ENCODE measurements around the gene MUC5B. TPM values are rescaled to one million over a fixed set of nuclear protein-coding genes. Genes with fewer than 3 reads are reported as not detected.

MUC5B gene
- total RNA-seq, 1 donor from 2014 or later = not detected

DNA sequence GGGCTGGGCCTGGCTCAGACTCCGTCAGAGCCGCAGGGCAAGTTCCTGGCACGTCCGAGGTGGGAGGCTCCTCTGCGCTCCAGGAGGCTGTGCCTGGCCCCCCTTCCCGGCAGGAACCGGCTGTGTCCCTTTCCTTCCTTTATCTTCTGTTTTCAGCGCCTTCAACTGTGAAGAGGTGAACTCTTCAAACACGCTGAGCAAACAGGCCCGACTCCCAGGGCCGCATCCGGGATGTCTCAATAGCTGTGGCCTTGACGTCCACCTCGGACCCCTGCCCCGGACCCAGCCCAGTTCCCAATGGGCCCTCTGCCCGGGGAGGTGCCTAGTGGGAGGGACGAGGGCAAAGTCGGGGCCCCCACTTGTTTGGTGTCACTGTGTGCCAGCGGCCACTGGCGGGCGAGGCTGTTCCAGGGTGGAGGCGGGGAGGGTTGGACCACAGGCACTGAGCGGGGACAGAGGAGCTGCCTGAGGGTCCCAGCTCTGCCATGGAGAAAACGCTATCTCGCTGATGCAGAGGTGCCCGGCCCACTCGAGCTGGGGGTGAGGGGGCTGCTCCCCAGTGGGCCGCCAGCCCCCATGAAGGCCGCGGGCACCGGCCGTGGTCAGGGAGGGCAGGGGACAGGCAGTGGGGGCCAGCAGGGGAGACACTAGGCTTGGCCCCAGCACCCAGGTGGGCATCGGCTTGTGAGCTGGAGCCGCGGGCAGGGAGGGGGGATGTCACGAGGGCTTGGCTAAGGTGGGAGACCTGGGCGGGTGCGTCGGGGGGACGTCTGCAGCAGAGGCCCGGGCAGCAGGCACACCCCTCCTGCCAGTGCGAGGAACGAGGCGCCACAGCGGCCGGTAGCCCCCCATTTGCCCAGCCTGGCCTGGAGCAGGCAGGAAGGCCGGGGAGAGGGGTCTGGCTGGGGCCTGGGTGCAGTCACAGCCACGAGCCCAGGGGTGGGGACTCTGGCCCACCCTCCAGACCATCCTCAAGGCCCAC is 2.7 kb upstream of the MUC5B start:
- no peaks in the 10 kb centered on the region for H4K20me1 ChIP-seq (ENCODE audit: insufficient read depth, low read length)
- H3K4me1 ChIP-seq (ENCODE audit: insufficient read depth, low read length) = no peaks in the 10 kb centered on the region
- H3K9ac ChIP-seq (ENCODE audit: low read length) = no peak overlapping the region
- DNase-seq (ENCODE audit: low read depth) = no peak
- no peaks in the 10 kb centered on the region for H3K9me3 ChIP-seq (ENCODE audit: insufficient read depth, low read depth, low read length)
- Mint-ChIP-seq H3K4me3 (ENCODE audit: unreplicated experiment) (no peak overlapping the region), H3K36me3 (ENCODE audit: low read depth, unreplicated experiment) (no peaks in the 10 kb centered on the region), H3K4me1 (ENCODE audit: low read depth, unreplicated experiment) (no peaks in the 10 kb centered on the region), H3K27ac (ENCODE audit: unreplicated experiment) (no peak overlapping the region), H3K27me3 (ENCODE audit: low read depth, unreplicated experiment) (peaks cover 28% of the 10 kb centered on the region), H3K9me3 (ENCODE audit: unreplicated experiment) (peaks cover 3% of the 10 kb centered on the region)
- H3K27me3 ChIP-seq (ENCODE audit: insufficient read depth, low read length) = no peaks in the 10 kb centered on the region
- H3K4me2 ChIP-seq (ENCODE audit: low read length) = no peak overlapping the region
- TF ChIP-seq, protein P1, sequence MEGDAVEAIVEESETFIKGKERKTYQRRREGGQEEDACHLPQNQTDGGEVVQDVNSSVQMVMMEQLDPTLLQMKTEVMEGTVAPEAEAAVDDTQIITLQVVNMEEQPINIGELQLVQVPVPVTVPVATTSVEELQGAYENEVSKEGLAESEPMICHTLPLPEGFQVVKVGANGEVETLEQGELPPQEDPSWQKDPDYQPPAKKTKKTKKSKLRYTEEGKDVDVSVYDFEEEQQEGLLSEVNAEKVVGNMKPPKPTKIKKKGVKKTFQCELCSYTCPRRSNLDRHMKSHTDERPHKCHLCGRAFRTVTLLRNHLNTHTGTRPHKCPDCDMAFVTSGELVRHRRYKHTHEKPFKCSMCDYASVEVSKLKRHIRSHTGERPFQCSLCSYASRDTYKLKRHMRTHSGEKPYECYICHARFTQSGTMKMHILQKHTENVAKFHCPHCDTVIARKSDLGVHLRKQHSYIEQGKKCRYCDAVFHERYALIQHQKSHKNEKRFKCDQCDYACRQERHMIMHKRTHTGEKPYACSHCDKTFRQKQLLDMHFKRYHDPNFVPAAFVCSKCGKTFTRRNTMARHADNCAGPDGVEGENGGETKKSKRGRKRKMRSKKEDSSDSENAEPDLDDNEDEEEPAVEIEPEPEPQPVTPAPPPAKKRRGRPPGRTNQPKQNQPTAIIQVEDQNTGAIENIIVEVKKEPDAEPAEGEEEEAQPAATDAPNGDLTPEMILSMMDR (IDR thresholded peaks at IDR 0.05; ENCODE audit: insufficient read depth, low read depth, low read length) = no peak
- no peak for TF ChIP-seq EZH2 (IDR thresholded peaks at IDR 0.05; ENCODE audit: insufficient read depth, low read length)
- H3K36me3 ChIP-seq (ENCODE audit: insufficient read depth, low read length) = no peaks in the 10 kb centered on the region
- no peak overlapping the region for H3K27ac ChIP-seq (ENCODE audit: low read depth, low read length)
- FAIRE-seq = no peak
- no peak overlapping the region for H3K4me3 ChIP-seq (ENCODE audit: insufficient read depth, low read depth, low read length)
- H3K79me2 ChIP-seq (ENCODE audit: insufficient read depth, low read length) = no peaks in the 10 kb centered on the region
- no peak overlapping the region for H2AFZ ChIP-seq (ENCODE audit: low read depth, low read length)

DNA sequence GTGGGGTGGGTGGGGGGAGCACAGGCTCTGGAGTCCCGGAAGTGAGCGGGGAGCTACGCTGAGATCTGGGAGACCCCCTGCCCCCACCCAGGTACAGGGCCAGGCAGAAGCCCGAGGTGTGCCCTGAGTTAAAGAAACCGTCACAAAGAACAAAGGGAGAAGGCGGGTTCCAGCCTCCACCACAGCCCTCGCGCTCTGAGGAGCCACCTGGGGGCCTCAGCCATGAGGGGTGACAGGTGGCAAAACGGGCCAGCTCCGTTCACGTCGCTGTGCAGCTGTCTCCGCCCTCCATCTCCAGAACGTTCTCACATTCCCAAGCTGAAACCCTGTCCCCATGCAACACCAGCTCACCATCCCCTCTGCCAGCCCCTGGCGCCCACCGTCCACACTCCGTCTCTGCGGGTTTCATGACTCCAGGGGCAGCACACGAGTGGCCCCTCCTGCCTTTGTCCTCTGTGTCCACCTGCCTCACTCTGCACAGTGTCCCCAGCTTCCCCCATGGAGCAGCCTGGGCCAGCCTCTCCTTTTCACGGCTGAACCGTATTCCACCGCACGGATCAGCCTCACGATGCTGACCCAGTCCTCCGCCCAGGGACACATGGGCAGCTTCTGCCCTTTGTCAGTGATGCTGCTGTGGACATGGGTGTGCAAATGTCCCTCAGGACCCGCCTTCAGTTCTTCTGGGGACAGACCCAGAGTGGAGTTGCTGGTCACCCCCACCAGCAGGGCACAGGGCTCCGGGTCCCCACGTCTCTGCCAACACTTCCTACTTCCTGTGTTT is 1.7 kb upstream of the MUC5B start:
- no peak for FAIRE-seq
- H3K4me3 Mint-ChIP-seq (ENCODE audit: unreplicated experiment) = no peak overlapping the region

More for the DNA sequence above, 1.7 kb upstream of the MUC5B start:
- Mint-ChIP-seq H3K27ac (ENCODE audit: unreplicated experiment) (no peak overlapping the region), H3K4me1 (ENCODE audit: low read depth, unreplicated experiment) (no peaks in the 10 kb centered on the region), H3K9me3 (ENCODE audit: unreplicated experiment) (no peaks in the 10 kb centered on the region), H3K27me3 (ENCODE audit: low read depth, unreplicated experiment) (peaks cover 24% of the 10 kb centered on the region), H3K36me3 (ENCODE audit: low read depth, unreplicated experiment) (no peaks in the 10 kb centered on the region)
- Histone ChIP-seq H3K9me3 (ENCODE audit: insufficient read depth, low read depth, low read length) (no peaks in the 10 kb centered on the region), H3K36me3 (ENCODE audit: insufficient read depth, low read length) (no peaks in the 10 kb centered on the region), H3K4me3 (ENCODE audit: insufficient read depth, low read depth, low read length) (no peak overlapping the region), H2AFZ (ENCODE audit: low read depth, low read length) (no peak overlapping the region), H3K27me3 (ENCODE audit: insufficient read depth, low read length) (no peaks in the 10 kb centered on the region), H3K9ac (ENCODE audit: low read length) (no peak overlapping the region), H3K27ac (ENCODE audit: low read depth, low read length) (no peak overlapping the region), H3K79me2 (ENCODE audit: insufficient read depth, low read length) (no peaks in the 10 kb centered on the region), H4K20me1 (ENCODE audit: insufficient read depth, low read length) (no peaks in the 10 kb centered on the region), H3K4me2 (ENCODE audit: low read length) (no peak overlapping the region), H3K4me1 (ENCODE audit: insufficient read depth, low read length) (no peaks in the 10 kb centered on the region)
- DNase-seq (ENCODE audit: low read depth) = no peak
- TF ChIP-seq, protein P1 (IDR thresholded peaks at IDR 0.05; ENCODE audit: insufficient read depth, low read depth, low read length) = no peak
- TF ChIP-seq EZH2 (IDR thresholded peaks at IDR 0.05; ENCODE audit: insufficient read depth, low read length) = no peak

All from astrocyte (in vitro differentiated cells and primary cell).